NCI-H2196 treated with DMSO at 0.1 percent for 48 hours (cell line): ENCODE measurements around the gene CAGE1.
"Not testable (repeated sequence)": the region's sequence is repeated elsewhere in the genome, so short reads cannot be mapped to it uniquely, and the experiment has no call there.

Source experiments
- DNase-seq: peaks from one replicate; lab custom pipeline; 2025; ENCODE audit not compliant: unreplicated experiment; lab: John Stamatoyannopoulos, UW

CAGE1 gene

GRCh38 chr6:7410851-7411250 lies 21.3 kb upstream of the CAGE1 start:
- DNase-seq: no peak

GRCh38 chr6:7409740-7410139 lies 20.2 kb upstream of the CAGE1 start:
- no peak for DNase-seq

- no peak for DNase-seq
Measured at GRCh38 chr6:7406743-7407142, 17.2 kb upstream of the CAGE1 start.

GRCh38 chr6:7404546-7404945 lies 15.0 kb upstream of the CAGE1 start:
- no peak for DNase-seq

GRCh38 chr6:7402716-7403115 lies 13.2 kb upstream of the CAGE1 start:
- DNase-seq: no peak

- no peak for DNase-seq
Measured at GRCh38 chr6:7401075-7401474, 11.5 kb upstream of the CAGE1 start.

GRCh38 chr6:7392402-7392801 lies 2.9 kb upstream of the CAGE1 start:
- no peak for DNase-seq

- DNase-seq: no peak
Measured at GRCh38 chr6:7391151-7391550, 1.6 kb upstream of the CAGE1 start.

- DNase-seq: no peak
Measured at GRCh38 chr6:7390226-7390878, 810 bp upstream of the CAGE1 start.

- no peak for DNase-seq
Measured at GRCh38 chr6:7389162-7389450, 436 bp downstream of the CAGE1 start.

GRCh38 chr6:7381092-7381491 lies 8.4 kb downstream of the CAGE1 start:
- DNase-seq: no peak

- DNase-seq: no peak
Measured at GRCh38 chr6:7378740-7379139, 10.8 kb downstream of the CAGE1 start.

- no peak for DNase-seq
Measured at GRCh38 chr6:7377961-7378360, 11.6 kb downstream of the CAGE1 start.

GRCh38 chr6:7373739-7374138 lies 15.8 kb downstream of the CAGE1 start:
- DNase-seq: no peak

GRCh38 chr6:7367408-7367807 lies 22.1 kb downstream of the CAGE1 start:
- DNase-seq: no peak

- DNase-seq: not testable (repeated sequence)
Measured at GRCh38 chr6:7351916-7352315, 37.6 kb downstream of the CAGE1 start.

- DNase-seq: not testable (repeated sequence)
Measured at GRCh38 chr6:7350591-7350990, 39.0 kb downstream of the CAGE1 start.

- DNase-seq: not testable (repeated sequence)
Measured at GRCh38 chr6:7347551-7347997, 42.0 kb downstream of the CAGE1 start.

- DNase-seq: not testable (repeated sequence)
Measured at GRCh38 chr6:7344773-7345450, 44.6 kb downstream of the CAGE1 start.

GRCh38 chr6:7343546-7344475 lies 45.7 kb downstream of the CAGE1 start:
- DNase-seq: no peak

GRCh38 chr6:7341989-7342742 lies 47.4 kb downstream of the CAGE1 start:
- DNase-seq: peak; percentile 60
